HepG2 (cell line): ENCODE data around the gene CAPZB. TPM values are rescaled to one million over a fixed set of nuclear protein-coding genes. Genes with fewer than 3 reads are reported as not detected.

Experiments used
- ATAC-seq: fragments of 200-7000 bp; cut with Tn5 transposase; 3 replicates; pipeline ENCODE4 v1.9.1; 2020; ENCODE audit warnings: mild to moderate bottlenecking, moderate library complexity
- BruUV-seq: library from RNA; stranded (reverse); fragments of 400-500 nt; replicated peaks from 2 replicates; lab custom pipeline; 2021; lab: Mats Ljungman, UMichigan
- CTCF ChIA-PET: fragments of 300-600 bp; formaldehyde crosslinking; extraction: SDS; loops from one replicate; lab custom pipeline; 2021; ENCODE audit warnings: low total read pairs, inconsistent platforms, low intra/inter-chr PET ratio; lab: Yijun Ruan, JAX
- POLR2A ChIA-PET: fragments of 350-600 bp; sonication (Branson Sonifier 250); formaldehyde crosslinking; loops from one replicate; lab custom pipeline; 2020; ENCODE audit warnings: antibody characterized with exemption, inconsistent platforms; lab: Yijun Ruan, JAX
- DNase-seq: peaks from one replicate; pipeline ENCODE4 v3.0.0-alpha.2; 2015; ENCODE audit warnings: low spot score
- FAIRE-seq: peaks from 3 replicates; lab custom pipeline; 2011; peaks lifted over from hg19 to GRCh38; lab: Jason Lieb, UNC
- H2AFZ ChIP-seq: one replicate; pipeline ENCODE4 v1.6.1; 2011; ENCODE audit warnings: low read length, inconsistent platforms
- H3K27ac ChIP-seq: fragments of 300-600 bp; 3 replicates; pipeline ENCODE4 v1.8.0; 2011; ENCODE audit warnings: mixed run types, mild to moderate bottlenecking, mixed read lengths, low read length, inconsistent platforms; ENCODE audit not compliant: insufficient read depth; ENCODE audit errors: extremely low read length
- H3K27me3 ChIP-seq, 2 experiments: fragments of 200-600 bp in 1 of 2; 2 replicates in 1 of 2; 3 replicates in 1 of 2; pipeline versions ENCODE4 v1.6.0 to v1.8.0; 2011; ENCODE audit warnings: low read length in 2 of 2, mild to moderate bottlenecking in 2 of 2, moderate library complexity in 2 of 2, inconsistent platforms in 1 of 2; ENCODE audit not compliant: insufficient read depth in 2 of 2, control insufficient read depth in 1 of 2
- H3K36me3 ChIP-seq, 2 experiments: fragments of 200-600 bp in 1 of 2; replicated peaks in 1 of 2; 2 replicates in 1 of 2; 3 replicates in 1 of 2; pipeline versions ENCODE4 v1.5.1 to v1.8.0; 2011; ENCODE audit warnings: low read length in 2 of 2, inconsistent platforms in 1 of 2; ENCODE audit not compliant: insufficient read depth in 2 of 2, control insufficient read depth in 1 of 2
- H3K4me1 ChIP-seq: 2 replicates; pipeline ENCODE4 v1.5.1; 2012; ENCODE audit warnings: low read length, inconsistent platforms; ENCODE audit not compliant: insufficient read depth
- H3K4me2 ChIP-seq: 2 replicates; pipeline ENCODE4 v1.6.0; 2011; ENCODE audit warnings: low read depth, low read length, inconsistent platforms
- H3K4me3 ChIP-seq, 3 experiments: fragments of 200-600 bp in 1 of 3; sonication (generic), shearing (Covaris generic) in 1 of 3; replicated peaks in 1 of 3; 2 replicates each; pipeline ENCODE4 v1.5.1; 2011 to 2016; ENCODE audit warnings: low read length in 3 of 3, inconsistent platforms in 2 of 3, low read depth in 2 of 3, mild to moderate bottlenecking in 2 of 3, control low read depth in 1 of 3, mixed read lengths in 1 of 3; ENCODE audit not compliant: insufficient read depth in 1 of 3
- H3K79me2 ChIP-seq: one replicate; pipeline ENCODE4 v1.6.1; 2011; ENCODE audit warnings: low read length, inconsistent platforms; ENCODE audit not compliant: insufficient read depth
- H3K9ac ChIP-seq: 2 replicates; pipeline ENCODE4 v1.6.0; 2011; ENCODE audit warnings: mild to moderate bottlenecking, low read depth, low read length, inconsistent platforms; ENCODE audit not compliant: insufficient read depth
- H3K9me3 ChIP-seq: 2 replicates; pipeline ENCODE4 v1.5.1; 2012; ENCODE audit warnings: mild to moderate bottlenecking, low read length
- H4K20me1 ChIP-seq: 2 replicates; pipeline ENCODE4 v1.6.0; 2011; ENCODE audit warnings: inconsistent platforms, mild to moderate bottlenecking, low read length, moderate library complexity; ENCODE audit not compliant: insufficient read depth
- CCAR2 ChIP-seq: fragments of 200-400 bp; formaldehyde crosslinking; optimal IDR thresholded peaks from 2 replicates; pipeline ENCODE3; 2018; ENCODE audit warnings: low read depth, mild to moderate bottlenecking, low read length, moderate library complexity
- CSRNP2 ChIP-seq: sonication (generic); formaldehyde crosslinking; conservative IDR thresholded peaks from 2 replicates; pipeline ENCODE4 v1.8.0; 2022; ENCODE audit warnings: low read depth, missing genetic modification reagents
- MTA1 ChIP-seq: sonication (generic); formaldehyde crosslinking; IDR thresholded peaks from 2 replicates; pipeline ENCODE4 v1.4.0; 2020; ENCODE audit warnings: missing genetic modification reagents, mild to moderate bottlenecking, borderline replicate concordance
- RFX3 ChIP-seq: IDR thresholded peaks from 2 replicates; pipeline ENCODE4 v1.6.1; 2016; ENCODE audit warnings: missing biosample characterization, missing genetic modification reagents
- RNF2 ChIP-seq: fragments of 450-650 bp; conservative IDR thresholded peaks from 2 replicates; pipeline ENCODE4 v1.6.1; 2016; ENCODE audit warnings: low read depth
- TBL1XR1 ChIP-seq: fragments of 150-350 bp; IDR thresholded peaks from 2 replicates; pipeline ENCODE4 v1.6.1; 2014; ENCODE audit warnings: borderline replicate concordance, low read length; ENCODE audit not compliant: partially characterized antibody
- ZBED4 ChIP-seq: sonication (generic); formaldehyde crosslinking; IDR thresholded peaks from 2 replicates; pipeline ENCODE4 v1.4.0; 2020; ENCODE audit warnings: missing genetic modification reagents, borderline replicate concordance
- ZBTB37 ChIP-seq: sonication (generic); formaldehyde crosslinking; IDR thresholded peaks from 2 replicates; pipeline ENCODE4 v1.4.0; 2020; ENCODE audit warnings: mild to moderate bottlenecking, missing genetic modification reagents
- ZNF569 ChIP-seq: sonication (generic); formaldehyde crosslinking; IDR thresholded peaks from 2 replicates; pipeline ENCODE4 v1.5.0; 2020; ENCODE audit warnings: mild to moderate bottlenecking, missing genetic modification reagents, moderate library complexity, borderline replicate concordance
- WGBS: methylation state at CpG from one replicate; pipeline ENCODE4 v1.1.6; 2017; ENCODE audit warnings: low lambda C conversion rate; 5-methylcytosine and 5-hydroxymethylcytosine counted together
- in situ Hi-C: cut with HindIII; loops from 2 replicates; pipeline ENCODE4 v1.10.0; 2017; ENCODE audit warnings: low pct_unique_long_range_greater_than_20kb; ENCODE audit not compliant: extremely low pct_ligation_motif_present
- intact Hi-C: fragments of 100-400 bp; cut with micrococcal nuclease; formaldehyde crosslinking; loops from one replicate; pipeline ENCODE4 v1.10.0; 2022; ENCODE audit not compliant: unreplicated experiment
- polyA plus RNA-seq, 8 experiments: library from polyadenylated mRNA; depleted of rRNA in 3 of 8; stranded (reverse) in 7 of 8; unstranded in 1 of 8; fragments of >200 nt; fragmentation: Illumina TruSeq in 4 of 8; extraction: Trizol in 4 of 8; gene quantifications; 2 replicates each; pipeline versions ENCODE4 v1.2.1 to v1.2.3, GENCODE V29; 2011 to 2016; ENCODE audit warnings: low read depth in 4 of 8, missing spikeins in 1 of 8, mixed read lengths in 1 of 8; ENCODE audit not compliant: insufficient read depth in 1 of 8
- total RNA-seq, 5 experiments: library from RNA; depleted of rRNA; stranded (reverse); fragments of >200 nt; fragmentation: Illumina TruSeq; extraction: Trizol; gene quantifications; 2 replicates each; pipeline ENCODE4 v1.2.3, GENCODE V29; 2016; ENCODE audit warnings: low read depth in 1 of 5

CAPZB gene
- total and polyA plus RNA-seq, 2 of the 13 experiments (the other 11 are each of a cell fraction or from before 2014, with no cell fraction given): 58.9 to 76.9 TPM

- CTCF ChIA-PET: no interaction called here
- no peak overlapping the region for H3K4me2 ChIP-seq
- no peak for DNase-seq
These were observed 42.0 kb downstream of the CAPZB start for GRCh38 chr1:19443326-19443725.

More at GRCh38 chr1:19443326-19443725, 42.0 kb downstream of the CAPZB start:
- intact Hi-C loops (no loop called here), in situ Hi-C loops (no loop called here)
- Histone ChIP-seq H3K4me1 (peaks cover 91% of the 10 kb centered on the region), H4K20me1 (peaks cover 12% of the 10 kb centered on the region), H3K27me3 (no peaks in the 10 kb centered on the region), H3K9ac (no peak overlapping the region), H3K36me3 (peaks cover 2 to 8% of the 10 kb centered on the region in 2 experiments; a peak in 4 of 5 replicates)
- POLR2A ChIA-PET: no interaction called here
- no peak for ATAC-seq
- no peak for FAIRE-seq
- TF ChIP-seq CCAR2 (no peak), CSRNP2 (no peak), ZBTB37 (CRISPR knock-in tag) (no peak), TBL1XR1 (no peak), ZNF569 (CRISPR knock-in tag) (no peak), MTA1 (CRISPR knock-in tag) (no peak), ZBED4 (CRISPR knock-in tag) (no peak), RNF2 (no peak), RFX3 (no peak)
- TF ChIP-seq, all 625 proteins: peak for 0
- WGBS: 97% methylated on average over 4 of the region's 4 CpGs
- Histone ChIP-seq H3K4me3 (no peak overlapping the region), H3K27ac (no peak overlapping the region), H3K79me2 (peaks cover 77% of the 10 kb centered on the region), H3K9me3 (no peaks in the 10 kb centered on the region), H2AFZ (no peak overlapping the region)
- no TSS peak for BruUV-seq
